SK-N-SH (cell line): Measurements from ENCODE around the gene CLPSL1. TPM values are rescaled to one million over a fixed set of nuclear protein-coding genes. Genes with fewer than 3 reads are reported as not detected.

Experiments
- CTCF ChIA-PET: fragments of 300-600, 350-600 bp; formaldehyde crosslinking; extraction: SDS; loops from one replicate; lab custom pipeline; 2021; lab: Yijun Ruan, JAX
- POLR2A ChIA-PET: fragments of 350-600 bp; sonication (Branson Sonifier 250); formaldehyde crosslinking; extraction: SDS; loops from one replicate; lab custom pipeline; 2020; ENCODE audit warnings: antibody characterized with exemption, inconsistent platforms; lab: Yijun Ruan, JAX
- DNase-seq: peaks from one replicate; pipeline ENCODE4 v3.0.0; 2012
- H2AFZ ChIP-seq: fragments of 200-600 bp; sonication (generic); 2 replicates; pipeline ENCODE4 v1.8.1; 2016; ENCODE audit warnings: antibody characterized with exemption, mild to moderate bottlenecking, low read depth
- H3F3A ChIP-seq: fragments of 200-600 bp; sonication (generic); replicated peaks from 2 replicates; pipeline ENCODE3; 2016; ENCODE audit warnings: antibody characterized with exemption, mild to moderate bottlenecking; ENCODE audit not compliant: insufficient read depth
- H3K27ac ChIP-seq, 2 experiments: fragments of 200-500 bp in 1 of 2; fragments of 200-600 bp in 1 of 2; sonication (Bioruptor generic) in 1 of 2; sonication (generic), shearing (Covaris generic) in 1 of 2; 2 replicates each; pipeline versions ENCODE4 v1.5.1 to v1.6.1; 2014 to 2016; ENCODE audit warnings: low read depth in 2 of 2, inconsistent platforms in 1 of 2, low read length in 1 of 2, mild to moderate bottlenecking in 1 of 2, mixed read lengths in 1 of 2
- H3K27me3 ChIP-seq: fragments of 200-600 bp; sonication (generic), shearing (Covaris generic); 2 replicates; pipeline ENCODE4 v1.6.1; 2016; ENCODE audit warnings: mixed run types; ENCODE audit not compliant: insufficient read depth
- H3K36me3 ChIP-seq, 2 experiments: fragments of 200-500 bp in 1 of 2; fragments of 200-600 bp in 1 of 2; sonication (Bioruptor generic) in 1 of 2; sonication (generic) in 1 of 2; replicated peaks in 1 of 2; 2 replicates each; pipeline versions ENCODE3 to v1.5.1; 2014 to 2016; ENCODE audit warnings: low read length in 1 of 2, mild to moderate bottlenecking in 1 of 2; ENCODE audit not compliant: insufficient read depth in 2 of 2, control insufficient read depth in 1 of 2
- H3K4me1 ChIP-seq, 2 experiments: fragments of 200-500 bp in 1 of 2; fragments of 200-600 bp in 1 of 2; sonication (Bioruptor generic) in 1 of 2; sonication (generic), shearing (Covaris generic) in 1 of 2; 2 replicates each; pipeline versions ENCODE4 v1.5.1 to v1.6.1; 2014 to 2016; ENCODE audit warnings: low read depth in 1 of 2, low read length in 1 of 2, mixed run types in 1 of 2; ENCODE audit not compliant: insufficient read depth in 2 of 2, control insufficient read depth in 1 of 2
- H3K4me2 ChIP-seq: fragments of 200-600 bp; sonication (generic), shearing (Covaris generic); 2 replicates; pipeline ENCODE4 v1.6.1; 2017; ENCODE audit warnings: mixed run types
- H3K4me3 ChIP-seq, 2 experiments: fragments of 200-500 bp in 1 of 2; fragments of 200-600 bp in 1 of 2; sonication (Bioruptor generic) in 1 of 2; sonication (generic), shearing (Covaris generic) in 1 of 2; 2 replicates each; pipeline versions ENCODE4 v1.5.1 to v1.8.1; 2014 to 2016; ENCODE audit warnings: low read depth in 2 of 2, inconsistent platforms in 1 of 2, low read length in 1 of 2, mild to moderate bottlenecking in 1 of 2, mixed read lengths in 1 of 2, moderate library complexity in 1 of 2
- H3K79me2 ChIP-seq: fragments of 200-600 bp; sonication (generic); 2 replicates; pipeline ENCODE4 v1.8.1; 2017; ENCODE audit warnings: mild to moderate bottlenecking; ENCODE audit not compliant: insufficient read depth
- H3K9ac ChIP-seq: fragments of 200-600 bp; sonication (generic); 2 replicates; pipeline ENCODE4 v1.6.1; 2017; ENCODE audit warnings: mixed run types
- H3K9me2 ChIP-seq: fragments of 200-600 bp; sonication (generic); 2 replicates; pipeline ENCODE4 v1.6.1; 2017; ENCODE audit warnings: mixed run types
- H3K9me3 ChIP-seq: fragments of 200-600 bp; sonication (generic); 2 replicates; pipeline ENCODE4 v1.6.1; 2017; ENCODE audit warnings: mixed run types, mild to moderate bottlenecking, moderate library complexity
- H4K20me1 ChIP-seq: fragments of 200-600 bp; sonication (generic); 2 replicates; pipeline ENCODE4 v1.6.1; 2017; ENCODE audit warnings: mild to moderate bottlenecking, mixed run types; ENCODE audit not compliant: insufficient read depth
- CHD2 ChIP-seq: fragments of 150-350 bp; IDR thresholded peaks from 2 replicates; pipeline ENCODE4 v1.6.1; 2018; ENCODE audit warnings: low read length; ENCODE audit not compliant: partially characterized antibody
- CTCF ChIP-seq: fragments of 200-600 bp; sonication (generic); IDR thresholded peaks from 2 replicates; pipeline ENCODE4 v1.6.1; 2017; ENCODE audit warnings: antibody characterized with exemption, mild to moderate bottlenecking, moderate library complexity
- EP300 ChIP-seq, 2 experiments: IDR thresholded peaks; 2 replicates each; pipeline versions ENCODE4 v1.4.0 to v1.6.1; 2012; ENCODE audit warnings: borderline replicate concordance in 1 of 2, low read depth in 1 of 2, low read length in 1 of 2
- FOSL2 ChIP-seq: IDR thresholded peaks from 2 replicates; pipeline ENCODE4 v1.4.0; 2012; ENCODE audit warnings: low read depth, mild to moderate bottlenecking, moderate library complexity, borderline replicate concordance
- GATA2 ChIP-seq: sonication (generic); formaldehyde crosslinking; IDR thresholded peaks from 2 replicates; pipeline ENCODE4 v1.5.0; 2020; ENCODE audit warnings: mild to moderate bottlenecking, missing genetic modification reagents
- IRF3 ChIP-seq: fragments of 150-350 bp; IDR thresholded peaks from 2 replicates; pipeline ENCODE4 v1.6.1; 2016; ENCODE audit warnings: mild to moderate bottlenecking, low read depth, low read length
- MEF2A ChIP-seq: IDR thresholded peaks from 2 replicates; pipeline ENCODE4 v1.4.0; 2012; ENCODE audit warnings: low read depth, borderline replicate concordance
- NFIC ChIP-seq: IDR thresholded peaks from 2 replicates; pipeline ENCODE4 v1.4.0; 2012; ENCODE audit warnings: borderline replicate concordance
- SMC3 ChIP-seq: IDR thresholded peaks from 2 replicates; pipeline ENCODE4 v1.6.1; 2012; ENCODE audit warnings: low read depth, low read length, improper control_type of control experiment
- TAF1 ChIP-seq: IDR thresholded peaks from 2 replicates; pipeline ENCODE4 v1.6.1; 2012; ENCODE audit warnings: low read depth, mild to moderate bottlenecking, low read length, moderate library complexity, borderline replicate concordance
- USF1 ChIP-seq: IDR thresholded peaks from 2 replicates; pipeline ENCODE4 v1.4.0; 2012; ENCODE audit warnings: low read depth, borderline replicate concordance
- WGBS: methylation state at CpG from one replicate; pipeline ENCODE4 v1.1.6; 2017; ENCODE audit warnings: low lambda C conversion rate; 5-methylcytosine and 5-hydroxymethylcytosine counted together
- polyA plus RNA-seq, 3 experiments: library from polyadenylated mRNA; depleted of rRNA; stranded (reverse); fragments of >200 nt; gene quantifications; 2 replicates each; pipeline ENCODE4 v1.2.3, GENCODE V29; 2012
- TF ChIP-seq, protein P1 (sequence below): IDR thresholded peaks from 2 replicates; pipeline ENCODE4 v1.6.1; 2012; ENCODE audit warnings: mild to moderate bottlenecking, low read depth, low read length, moderate library complexity

The CLPSL1 gene
- polyA plus RNA-seq, 1 of the 3 experiments (the other 2 are of a cell fraction) = not detected

- Histone ChIP-seq H3K27ac (no peak overlapping the region), H2AFZ (no peak overlapping the region), H3K9me3 (no peaks in the 10 kb centered on the region), H3K4me1 (no peaks in the 10 kb centered on the region), H3K4me2 (no peak overlapping the region), H3K36me3 (no peaks in the 10 kb centered on the region), H3K79me2 (no peaks in the 10 kb centered on the region), H3K9ac (no peak overlapping the region), H4K20me1 (no peaks in the 10 kb centered on the region), H3K27me3 (no peaks in the 10 kb centered on the region; the same call in 1 of the 2 replicates), H3F3A (no peaks in the 10 kb centered on the region), H3K4me3 (no peak overlapping the region), H3K9me2 (no peaks in the 10 kb centered on the region)
- POLR2A ChIA-PET = interaction anchor here (0.6 kb wide), 1 partner anchor 19 kb away, joined by 4 read pairs; no protein-coding TSS in a partner anchor
- WGBS = 38% methylated on average over 4 of the region's 4 CpGs
- no peak for DNase-seq
- TF ChIP-seq TAF1 (no peak), SMC3 (no peak), EP300 (IDR thresholded peaks at IDR 0.05; ENCODE audit: borderline replicate concordance in 1 of 2, low read depth in 1 of 2, low read length in 1 of 2) (no peak), GATA2 (CRISPR knock-in tag) (no peak), IRF3 (no peak), USF1 (no peak), NFIC (no peak), MEF2A (no peak), FOSL2 (no peak), CHD2 (no peak), CTCF (no peak)
- TF ChIP-seq, protein P1, sequence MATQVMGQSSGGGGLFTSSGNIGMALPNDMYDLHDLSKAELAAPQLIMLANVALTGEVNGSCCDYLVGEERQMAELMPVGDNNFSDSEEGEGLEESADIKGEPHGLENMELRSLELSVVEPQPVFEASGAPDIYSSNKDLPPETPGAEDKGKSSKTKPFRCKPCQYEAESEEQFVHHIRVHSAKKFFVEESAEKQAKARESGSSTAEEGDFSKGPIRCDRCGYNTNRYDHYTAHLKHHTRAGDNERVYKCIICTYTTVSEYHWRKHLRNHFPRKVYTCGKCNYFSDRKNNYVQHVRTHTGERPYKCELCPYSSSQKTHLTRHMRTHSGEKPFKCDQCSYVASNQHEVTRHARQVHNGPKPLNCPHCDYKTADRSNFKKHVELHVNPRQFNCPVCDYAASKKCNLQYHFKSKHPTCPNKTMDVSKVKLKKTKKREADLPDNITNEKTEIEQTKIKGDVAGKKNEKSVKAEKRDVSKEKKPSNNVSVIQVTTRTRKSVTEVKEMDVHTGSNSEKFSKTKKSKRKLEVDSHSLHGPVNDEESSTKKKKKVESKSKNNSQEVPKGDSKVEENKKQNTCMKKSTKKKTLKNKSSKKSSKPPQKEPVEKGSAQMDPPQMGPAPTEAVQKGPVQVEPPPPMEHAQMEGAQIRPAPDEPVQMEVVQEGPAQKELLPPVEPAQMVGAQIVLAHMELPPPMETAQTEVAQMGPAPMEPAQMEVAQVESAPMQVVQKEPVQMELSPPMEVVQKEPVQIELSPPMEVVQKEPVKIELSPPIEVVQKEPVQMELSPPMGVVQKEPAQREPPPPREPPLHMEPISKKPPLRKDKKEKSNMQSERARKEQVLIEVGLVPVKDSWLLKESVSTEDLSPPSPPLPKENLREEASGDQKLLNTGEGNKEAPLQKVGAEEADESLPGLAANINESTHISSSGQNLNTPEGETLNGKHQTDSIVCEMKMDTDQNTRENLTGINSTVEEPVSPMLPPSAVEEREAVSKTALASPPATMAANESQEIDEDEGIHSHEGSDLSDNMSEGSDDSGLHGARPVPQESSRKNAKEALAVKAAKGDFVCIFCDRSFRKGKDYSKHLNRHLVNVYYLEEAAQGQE = no peak
- CTCF ChIA-PET = interaction anchor here (1.0 to 1.6 kb wide), 5 partner anchors 10 to 326 kb away, joined by 3 to 5 read pairs (median 3); partner anchors contain the start of gene ARMC12
These were observed 11.6 kb upstream of the CLPSL1 start for GRCh38 chr6:35769211-35769610.
